Natural killer cell treated with Interleukin-12 subunit alpha and Interleukin-12 subunit beta and Interleukin-15 and Interleukin-18, amount 100 ng/mL, for 72 hours (primary cell): ENCODE results near the gene DAGLA. TPM values are rescaled to one million over a fixed set of nuclear protein-coding genes. Genes with fewer than 3 reads are reported as not detected.

Experiments used
- ATAC-seq, 2 donors: fragments of 150-1000 bp; cut with Tn5 transposase in 1 of 2; sonication (Bioruptor Pico), chemical (Tn5 transposase) in 1 of 2; 2 replicates each; pipeline ENCODE4 v1.10.0; 2021
- DNase-seq: peaks from one replicate; pipeline ENCODE4 v3.0.0; 2022; ENCODE audit warnings: low spot score
- H3K27ac Mint-ChIP-seq, 2 donors: 1 replicate in 1 of 2; 2 replicates in 1 of 2; pipeline ENCODE4 v1.8.0; 2022; ENCODE audit warnings: mixed read lengths in 2 of 2, mild to moderate bottlenecking in 1 of 2, moderate library complexity in 1 of 2
- H3K27me3 Mint-ChIP-seq, 2 donors: 1 replicate in 1 of 2; 2 replicates in 1 of 2; pipeline ENCODE4 v1.8.0; 2022; ENCODE audit warnings: mixed read lengths in 2 of 2
- H3K36me3 Mint-ChIP-seq: one replicate; pipeline ENCODE4 v1.8.0; 2022; ENCODE audit warnings: mixed read lengths
- H3K4me1 Mint-ChIP-seq, 2 donors: 1 replicate in 1 of 2; 2 replicates in 1 of 2; pipeline ENCODE4 v1.8.0; 2022; ENCODE audit warnings: low read depth in 2 of 2, mixed read lengths in 2 of 2, mild to moderate bottlenecking in 1 of 2
- H3K4me3 Mint-ChIP-seq: one replicate; pipeline ENCODE4 v1.8.0; 2022; ENCODE audit warnings: mixed read lengths
- H3K9me3 Mint-ChIP-seq: 2 replicates; pipeline ENCODE4 v1.8.0; 2022; ENCODE audit warnings: mixed read lengths
- total RNA-seq, 2 donors: library from RNA; stranded (reverse); gene quantifications; one replicate each; pipeline ENCODE4 v1.2.3, GENCODE V29; 2022

The DAGLA gene
- total RNA-seq, 2 donors from 2014 or later = 0.08 to 0.10 TPM

- Mint-ChIP-seq H3K27ac (no peak overlapping the region), H3K4me1 (peaks cover 0 to 8% of the 10 kb centered on the region in 2 donors), H3K36me3 (no peaks in the 10 kb centered on the region), H3K4me3 (no peak overlapping the region), H3K9me3 (no peaks in the 10 kb centered on the region), H3K27me3 (peaks cover 14 to 26% of the 10 kb centered on the region in 2 donors)
- no peak for DNase-seq
- ATAC-seq = no peak
Observed at GRCh38 chr11:61679296-61679695, 895 bp upstream of the DAGLA start.

GRCh38 chr11:61680622-61681221, 531 bp downstream of the DAGLA start:
- H3K4me3 Mint-ChIP-seq = peak overlapping the region; percentile 50
- no peak for DNase-seq
- H3K27ac Mint-ChIP-seq = no peak overlapping the region
- ATAC-seq = no peak
- H3K27me3 Mint-ChIP-seq = peaks cover 18 to 23% of the 10 kb centered on the region in 2 donors
- H3K4me1 Mint-ChIP-seq = peaks cover 0 to 8% of the 10 kb centered on the region in 2 donors
- H3K9me3 Mint-ChIP-seq = no peaks in the 10 kb centered on the region
- H3K36me3 Mint-ChIP-seq = no peaks in the 10 kb centered on the region

GRCh38 chr11:61682093-61682732, 2.0 kb downstream of the DAGLA start:
- H3K27me3 Mint-ChIP-seq = peaks cover 5 to 22% of the 10 kb centered on the region in 2 donors
- ATAC-seq = no peak
- peaks cover 0 to 8% of the 10 kb centered on the region in 2 donors for H3K4me1 Mint-ChIP-seq
- H3K9me3 Mint-ChIP-seq = no peaks in the 10 kb centered on the region
- H3K36me3 Mint-ChIP-seq = no peaks in the 10 kb centered on the region
- H3K4me3 Mint-ChIP-seq = no peak overlapping the region
- no peak for DNase-seq
- no peak overlapping the region for H3K27ac Mint-ChIP-seq

GRCh38 chr11:61682906-61683675, 2.9 kb downstream of the DAGLA start:
- DNase-seq (no peak), ATAC-seq (no peak)
- H3K4me1 Mint-ChIP-seq = peaks cover 0 to 8% of the 10 kb centered on the region in 2 donors
- no peak overlapping the region for H3K27ac Mint-ChIP-seq
- H3K4me3 Mint-ChIP-seq = no peak overlapping the region
- H3K36me3 Mint-ChIP-seq = no peaks in the 10 kb centered on the region
- H3K27me3 Mint-ChIP-seq = peaks cover 5 to 25% of the 10 kb centered on the region in 2 donors
- no peaks in the 10 kb centered on the region for H3K9me3 Mint-ChIP-seq

GRCh38 chr11:61683961-61684869, 4.0 kb downstream of the DAGLA start:
- Mint-ChIP-seq H3K4me1 (peaks cover 0 to 8% of the 10 kb centered on the region in 2 donors), H3K27me3 (peaks cover 0 to 25% of the 10 kb centered on the region in 2 donors), H3K9me3 (no peaks in the 10 kb centered on the region), H3K36me3 (no peaks in the 10 kb centered on the region), H3K4me3 (no peak overlapping the region), H3K27ac (no peak overlapping the region)
- DNase-seq (no peak), ATAC-seq (no peak)

GRCh38 chr11:61684870-61685616, 4.9 kb downstream of the DAGLA start:
- Mint-ChIP-seq H3K4me1 (peaks cover 0 to 8% of the 10 kb centered on the region in 2 donors), H3K27me3 (peaks cover 0 to 27% of the 10 kb centered on the region in 2 donors), H3K4me3 (no peak overlapping the region), H3K27ac (no peak overlapping the region), H3K36me3 (no peaks in the 10 kb centered on the region), H3K9me3 (no peaks in the 10 kb centered on the region)
- no peak for DNase-seq
- ATAC-seq = no peak

- Mint-ChIP-seq H3K27ac (no peak overlapping the region), H3K27me3 (peaks cover 0 to 27% of the 10 kb centered on the region in 2 donors), H3K4me3 (no peak overlapping the region), H3K4me1 (peaks cover 0 to 8% of the 10 kb centered on the region in 2 donors), H3K36me3 (no peaks in the 10 kb centered on the region), H3K9me3 (no peaks in the 10 kb centered on the region)
- no peak for DNase-seq
- no peak for ATAC-seq
Observed at GRCh38 chr11:61685617-61685967, 5.4 kb downstream of the DAGLA start.

- no peak overlapping the region for H3K27ac Mint-ChIP-seq
- H3K4me1 Mint-ChIP-seq = peaks cover 0 to 3% of the 10 kb centered on the region in 2 donors
- no peaks in the 10 kb centered on the region for H3K9me3 Mint-ChIP-seq
- peaks cover 0 to 23% of the 10 kb centered on the region in 2 donors for H3K27me3 Mint-ChIP-seq
- no peaks in the 10 kb centered on the region for H3K36me3 Mint-ChIP-seq
- no peak for DNase-seq
- H3K4me3 Mint-ChIP-seq = no peak overlapping the region
- ATAC-seq = no peak
Observed at GRCh38 chr11:61686066-61686465, 5.9 kb downstream of the DAGLA start.

GRCh38 chr11:61686469-61686868, 6.3 kb downstream of the DAGLA start:
- H3K4me3 Mint-ChIP-seq = no peak overlapping the region
- DNase-seq (no peak), ATAC-seq (no peak)
- peaks cover 0 to 23% of the 10 kb centered on the region in 2 donors for H3K27me3 Mint-ChIP-seq
- H3K4me1 Mint-ChIP-seq = peaks cover 0 to 3% of the 10 kb centered on the region in 2 donors
- no peaks in the 10 kb centered on the region for H3K9me3 Mint-ChIP-seq
- H3K27ac Mint-ChIP-seq = no peak overlapping the region
- H3K36me3 Mint-ChIP-seq = no peaks in the 10 kb centered on the region

- H3K4me3 Mint-ChIP-seq = peak overlapping the region; percentile 17
- no peaks in the 10 kb centered on the region for H3K36me3 Mint-ChIP-seq
- DNase-seq (no peak), ATAC-seq (no peak)
- H3K9me3 Mint-ChIP-seq = no peaks in the 10 kb centered on the region
- H3K4me1 Mint-ChIP-seq = no peaks in the 10 kb centered on the region
- H3K27ac Mint-ChIP-seq = no peak overlapping the region
- H3K27me3 Mint-ChIP-seq = peaks cover 0 to 23% of the 10 kb centered on the region in 2 donors
Observed at GRCh38 chr11:61687420-61687819, 7.2 kb downstream of the DAGLA start.

- no peaks in the 10 kb centered on the region for H3K36me3 Mint-ChIP-seq
- no peak overlapping the region for H3K27ac Mint-ChIP-seq
- no peaks in the 10 kb centered on the region for H3K4me1 Mint-ChIP-seq
- H3K9me3 Mint-ChIP-seq = no peaks in the 10 kb centered on the region
- DNase-seq (no peak), ATAC-seq (no peak)
- no peak overlapping the region for H3K4me3 Mint-ChIP-seq
- peaks cover 0 to 23% of the 10 kb centered on the region in 2 donors for H3K27me3 Mint-ChIP-seq
Observed at GRCh38 chr11:61688365-61689163, 8.4 kb downstream of the DAGLA start.

- H3K4me3 Mint-ChIP-seq = no peak overlapping the region
- DNase-seq (no peak), ATAC-seq (no peak)
- H3K4me1 Mint-ChIP-seq = no peaks in the 10 kb centered on the region
- no peaks in the 10 kb centered on the region for H3K9me3 Mint-ChIP-seq
- H3K36me3 Mint-ChIP-seq = no peaks in the 10 kb centered on the region
- H3K27ac Mint-ChIP-seq = no peak overlapping the region
- peaks cover 0 to 23% of the 10 kb centered on the region in 2 donors for H3K27me3 Mint-ChIP-seq
Observed at GRCh38 chr11:61689164-61689496, 8.9 kb downstream of the DAGLA start.
